HepG2 (cell line): ENCODE results near the gene PSMD12. TPM values are rescaled to one million over a fixed set of nuclear protein-coding genes. Genes with fewer than 3 reads are reported as not detected.

ENCODE experiments used
- AKAP8 ChIP-seq: sonication (generic); formaldehyde crosslinking; IDR thresholded peaks from 2 replicates; pipeline ENCODE4 v1.5.1; 2020; ENCODE audit warnings: mild to moderate bottlenecking, missing genetic modification reagents
- DMAP1 ChIP-seq: IDR thresholded peaks from 2 replicates; pipeline ENCODE4 v1.6.1; 2016
- ETV5 ChIP-seq: IDR thresholded peaks from 2 replicates; pipeline ENCODE4 v1.6.1; 2018; ENCODE audit warnings: missing biosample characterization, missing genetic modification reagents, inconsistent platforms, borderline replicate concordance
- HHEX ChIP-seq: IDR thresholded peaks from 2 replicates; pipeline ENCODE4 v1.6.1; 2016; ENCODE audit warnings: control low read depth
- KLF9 ChIP-seq: IDR thresholded peaks from 2 replicates; pipeline ENCODE4 v1.6.1; 2016; ENCODE audit warnings: low read depth
- KMT2A ChIP-seq: sonication (generic); formaldehyde crosslinking; IDR thresholded peaks from 2 replicates; pipeline ENCODE4 v1.4.0; 2020; ENCODE audit warnings: missing genetic modification reagents
- MED8 ChIP-seq: sonication (generic); formaldehyde crosslinking; IDR thresholded peaks from 2 replicates; pipeline ENCODE4 v1.8.1; 2023; ENCODE audit warnings: mild to moderate bottlenecking, missing genetic modification reagents; ENCODE audit not compliant: insufficient replicate concordance
- MIER2 ChIP-seq: IDR thresholded peaks from 2 replicates; pipeline ENCODE4 v1.6.1; 2016; ENCODE audit warnings: missing biosample characterization, missing genetic modification reagents
- MYC ChIP-seq: sonication (generic); formaldehyde crosslinking; IDR thresholded peaks from 2 replicates; pipeline ENCODE4 v1.9.0; 2021; ENCODE audit warnings: missing genetic modification reagents, borderline replicate concordance
- POLR2AphosphoS2 ChIP-seq: IDR thresholded peaks from 2 replicates; pipeline ENCODE4 v1.6.1; 2011; ENCODE audit warnings: low read depth, low read length, improper control_type of control experiment
- SMAD3 ChIP-seq: sonication (generic); formaldehyde crosslinking; IDR thresholded peaks from 2 replicates; pipeline ENCODE4 v1.4.0; 2020; ENCODE audit warnings: missing genetic modification reagents
- SOX6 ChIP-seq, 2 experiments: fragments of 450-650 bp in 1 of 2; sonication (generic) in 1 of 2; formaldehyde crosslinking in 1 of 2; IDR thresholded peaks; 2 replicates each; pipeline versions ENCODE4 v1.4.0 to v1.6.1; 2017 to 2020; ENCODE audit warnings: antibody characterized with exemption in 1 of 2, mild to moderate bottlenecking in 1 of 2, missing genetic modification reagents in 1 of 2
- SRY ChIP-seq: sonication (generic); formaldehyde crosslinking; IDR thresholded peaks from 2 replicates; pipeline ENCODE4 v1.8.0; 2022; ENCODE audit warnings: mild to moderate bottlenecking, missing genetic modification reagents
- ZBTB7B ChIP-seq: sonication (generic); formaldehyde crosslinking; IDR thresholded peaks from 2 replicates; pipeline ENCODE4 v1.4.0; 2020; ENCODE audit warnings: missing genetic modification reagents
- ZFP82 ChIP-seq: sonication (generic); formaldehyde crosslinking; IDR thresholded peaks from 2 replicates; pipeline ENCODE4 v1.5.1; 2020; ENCODE audit warnings: mild to moderate bottlenecking, missing genetic modification reagents, borderline replicate concordance
- ZFX ChIP-seq: sonication (generic); formaldehyde crosslinking; IDR thresholded peaks from 2 replicates; pipeline ENCODE4 v1.4.0; 2020; ENCODE audit warnings: mild to moderate bottlenecking, low read depth, missing genetic modification reagents, moderate library complexity
- ZNF260 ChIP-seq: sonication (generic); formaldehyde crosslinking; IDR thresholded peaks from 2 replicates; pipeline ENCODE4 v1.4.0; 2020; ENCODE audit warnings: missing genetic modification reagents, low read depth, mild to moderate bottlenecking, borderline replicate concordance
- ZNF292 ChIP-seq: sonication (generic); formaldehyde crosslinking; IDR thresholded peaks from 2 replicates; pipeline ENCODE4 v1.8.1; 2022; ENCODE audit warnings: mild to moderate bottlenecking, low read depth, missing genetic modification reagents, borderline replicate concordance
- ZNF737 ChIP-seq: sonication (generic); formaldehyde crosslinking; IDR thresholded peaks from 2 replicates; pipeline ENCODE4 v1.5.0; 2020; ENCODE audit warnings: missing genetic modification reagents, mild to moderate bottlenecking, borderline replicate concordance
- ZNF749 ChIP-seq: sonication (generic); formaldehyde crosslinking; IDR thresholded peaks from 2 replicates; pipeline ENCODE4 v1.8.0; 2022; ENCODE audit warnings: mild to moderate bottlenecking, missing genetic modification reagents, moderate library complexity, borderline replicate concordance
- ZNF777 ChIP-seq: sonication (generic); formaldehyde crosslinking; IDR thresholded peaks from 2 replicates; pipeline ENCODE4 v1.4.0; 2020; ENCODE audit warnings: missing genetic modification reagents
- polyA plus RNA-seq, 8 experiments: library from polyadenylated mRNA; depleted of rRNA in 3 of 8; stranded (reverse) in 7 of 8; unstranded in 1 of 8; fragments of >200 nt; fragmentation: Illumina TruSeq in 4 of 8; extraction: Trizol in 4 of 8; gene quantifications; 2 replicates each; pipeline versions ENCODE4 v1.2.1 to v1.2.3, GENCODE V29; 2011 to 2016; ENCODE audit warnings: low read depth in 4 of 8, missing spikeins in 1 of 8, mixed read lengths in 1 of 8; ENCODE audit not compliant: insufficient read depth in 1 of 8
- total RNA-seq, 5 experiments: library from RNA; depleted of rRNA; stranded (reverse); fragments of >200 nt; fragmentation: Illumina TruSeq; extraction: Trizol; gene quantifications; 2 replicates each; pipeline ENCODE4 v1.2.3, GENCODE V29; 2016; ENCODE audit warnings: low read depth in 1 of 5
- TF ChIP-seq, protein P1 (sequence below): sonication (generic); formaldehyde crosslinking; IDR thresholded peaks from 2 replicates; pipeline ENCODE4 v1.5.1; 2020; ENCODE audit warnings: mild to moderate bottlenecking, missing genetic modification reagents, moderate library complexity
- TF ChIP-seq, protein P2 (sequence below): IDR thresholded peaks from 2 replicates; pipeline ENCODE4 v1.6.1; 2016; ENCODE audit warnings: low read depth, control low read depth
- TF ChIP-seq, protein P3 (sequence below): IDR thresholded peaks from 2 replicates; pipeline ENCODE4 v1.6.1; 2016; ENCODE audit warnings: mild to moderate bottlenecking
- TF ChIP-seq, protein P4 (sequence below): sonication (generic); formaldehyde crosslinking; IDR thresholded peaks from 2 replicates; pipeline ENCODE4 v1.4.0; 2020; ENCODE audit warnings: missing genetic modification reagents, low read depth, mild to moderate bottlenecking, borderline replicate concordance

The PSMD12 gene
- total and polyA plus RNA-seq, 2 of the 13 experiments (the other 11 are each of a cell fraction or from before 2014, with no cell fraction given) = 27.4 to 71.7 TPM

DNA sequence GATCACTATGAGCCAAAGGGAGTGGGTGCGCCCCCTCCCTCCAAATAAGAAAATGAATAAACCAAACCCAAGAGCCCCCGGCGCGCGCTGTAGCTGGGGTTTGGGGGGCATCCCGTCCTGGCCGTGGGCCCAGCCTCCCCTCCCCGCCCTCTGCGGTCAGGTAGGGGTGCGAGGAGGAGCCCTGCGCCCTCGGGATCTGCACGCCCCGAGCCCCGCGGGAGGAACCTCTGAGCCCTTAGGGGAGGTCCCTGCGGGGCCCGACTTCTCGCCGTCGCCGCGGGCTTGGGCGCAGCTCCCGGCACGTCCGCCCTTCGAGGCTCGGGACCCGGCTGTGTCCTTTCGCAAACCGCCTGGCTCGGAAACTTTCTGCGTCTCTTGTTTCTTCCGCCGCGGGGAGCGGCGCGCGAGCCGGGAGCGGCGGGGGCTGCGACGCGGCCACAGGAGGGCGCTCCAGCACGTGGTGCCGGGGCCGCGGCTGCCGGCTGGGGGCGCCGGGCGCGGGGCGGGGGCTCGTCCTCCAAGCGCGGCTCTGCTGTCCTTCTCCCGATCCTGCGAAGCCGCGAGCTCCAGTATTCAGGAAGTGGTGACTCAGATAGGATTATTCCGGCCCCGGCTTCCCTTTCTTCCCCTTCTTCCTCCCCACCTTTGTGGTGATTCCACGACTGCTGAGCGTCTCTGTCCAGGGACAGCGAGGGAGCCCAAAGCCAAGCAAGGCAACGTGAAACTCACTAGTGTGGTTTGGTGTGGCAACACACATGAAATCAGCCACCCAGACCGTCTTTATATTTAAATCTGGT, 12.3 kb upstream of the PSMD12 start (continued):
- TF ChIP-seq, protein P1, sequence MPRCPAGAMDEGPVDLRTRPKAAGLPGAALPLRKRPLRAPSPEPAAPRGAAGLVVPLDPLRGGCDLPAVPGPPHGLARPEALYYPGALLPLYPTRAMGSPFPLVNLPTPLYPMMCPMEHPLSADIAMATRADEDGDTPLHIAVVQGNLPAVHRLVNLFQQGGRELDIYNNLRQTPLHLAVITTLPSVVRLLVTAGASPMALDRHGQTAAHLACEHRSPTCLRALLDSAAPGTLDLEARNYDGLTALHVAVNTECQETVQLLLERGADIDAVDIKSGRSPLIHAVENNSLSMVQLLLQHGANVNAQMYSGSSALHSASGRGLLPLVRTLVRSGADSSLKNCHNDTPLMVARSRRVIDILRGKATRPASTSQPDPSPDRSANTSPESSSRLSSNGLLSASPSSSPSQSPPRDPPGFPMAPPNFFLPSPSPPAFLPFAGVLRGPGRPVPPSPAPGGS (CRISPR knock-in tag) = no peak
- TF ChIP-seq KLF9 (peak; percentile 42; the same call in 1 of the 2 replicates), ZNF292 (CRISPR knock-in tag) (no peak; the same call in 1 of the 2 replicates), ZNF749 (peak; percentile 77; the same call in 1 of the 2 replicates), ZNF260 (CRISPR knock-in tag) (no peak), MIER2 (CRISPR knock-in tag) (no peak), SOX6 (IDR thresholded peaks at IDR 0.05) (no peak), SOX6 (CRISPR knock-in tag; IDR thresholded peaks at IDR 0.05) (peak; percentile 56; the same call in 1 of the 2 replicates), ZFX (CRISPR knock-in tag) (0 out of 2 replicates have a peak, but pooled peaks have one; percentile 15), MED8 (CRISPR knock-in tag) (peak; percentile 47), SRY (CRISPR knock-in tag) (0 out of 2 replicates have a peak, but pooled peaks have one; percentile 31), AKAP8 (CRISPR knock-in tag) (no peak), ZNF737 (CRISPR knock-in tag) (no peak), KMT2A (CRISPR knock-in tag) (0 out of 2 replicates have a peak, but pooled peaks have one; percentile 47), POLR2AphosphoS2 (no peak), ETV5 (CRISPR knock-in tag) (peak; percentile 48), ZBTB7B (CRISPR knock-in tag) (peak; percentile 72; the same call in 1 of the 2 replicates), DMAP1 (0 out of 2 replicates have a peak, but pooled peaks have one; percentile 13), ZNF777 (CRISPR knock-in tag) (peak; percentile 99), HHEX (no peak), ZFP82 (CRISPR knock-in tag) (no peak; the same call in 1 of the 2 replicates), MYC (CRISPR knock-in tag) (peak; percentile 75), SMAD3 (CRISPR knock-in tag) (peak; percentile 37)
- TF ChIP-seq, protein P2, sequence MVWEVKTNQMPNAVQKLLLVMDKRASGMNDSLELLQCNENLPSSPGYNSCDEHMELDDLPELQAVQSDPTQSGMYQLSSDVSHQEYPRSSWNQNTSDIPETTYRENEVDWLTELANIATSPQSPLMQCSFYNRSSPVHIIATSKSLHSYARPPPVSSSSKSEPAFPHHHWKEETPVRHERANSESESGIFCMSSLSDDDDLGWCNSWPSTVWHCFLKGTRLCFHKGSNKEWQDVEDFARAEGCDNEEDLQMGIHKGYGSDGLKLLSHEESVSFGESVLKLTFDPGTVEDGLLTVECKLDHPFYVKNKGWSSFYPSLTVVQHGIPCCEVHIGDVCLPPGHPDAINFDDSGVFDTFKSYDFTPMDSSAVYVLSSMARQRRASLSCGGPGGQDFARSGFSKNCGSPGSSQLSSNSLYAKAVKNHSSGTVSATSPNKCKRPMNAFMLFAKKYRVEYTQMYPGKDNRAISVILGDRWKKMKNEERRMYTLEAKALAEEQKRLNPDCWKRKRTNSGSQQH (CRISPR knock-in tag) = no peak
- TF ChIP-seq, protein P3, sequence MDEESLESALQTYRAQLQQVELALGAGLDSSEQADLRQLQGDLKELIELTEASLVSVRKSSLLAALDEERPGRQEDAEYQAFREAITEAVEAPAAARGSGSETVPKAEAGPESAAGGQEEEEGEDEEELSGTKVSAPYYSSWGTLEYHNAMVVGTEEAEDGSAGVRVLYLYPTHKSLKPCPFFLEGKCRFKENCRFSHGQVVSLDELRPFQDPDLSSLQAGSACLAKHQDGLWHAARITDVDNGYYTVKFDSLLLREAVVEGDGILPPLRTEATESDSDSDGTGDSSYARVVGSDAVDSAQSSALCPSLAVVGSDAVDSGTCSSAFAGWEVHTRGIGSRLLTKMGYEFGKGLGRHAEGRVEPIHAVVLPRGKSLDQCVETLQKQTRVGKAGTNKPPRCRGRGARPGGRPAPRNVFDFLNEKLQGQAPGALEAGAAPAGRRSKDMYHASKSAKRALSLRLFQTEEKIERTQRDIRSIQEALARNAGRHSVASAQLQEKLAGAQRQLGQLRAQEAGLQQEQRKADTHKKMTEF (CRISPR knock-in tag) = peak; percentile 39; the same call in 1 of the 2 replicates
- TF ChIP-seq, protein P4, sequence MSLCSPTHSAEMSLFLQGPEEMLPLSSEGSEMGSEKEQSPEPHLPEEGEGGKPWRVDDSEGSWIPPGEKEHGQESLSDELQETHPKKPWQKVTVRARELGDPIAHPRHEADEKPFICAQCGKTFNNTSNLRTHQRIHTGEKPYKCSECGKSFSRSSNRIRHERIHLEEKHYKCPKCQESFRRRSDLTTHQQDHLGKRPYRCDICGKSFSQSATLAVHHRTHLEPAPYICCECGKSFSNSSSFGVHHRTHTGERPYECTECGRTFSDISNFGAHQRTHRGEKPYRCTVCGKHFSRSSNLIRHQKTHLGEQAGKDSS (CRISPR knock-in tag) = 0 out of 2 replicates have a peak, but pooled peaks have one; percentile 33
